GM12878 (cell line): ENCODE data around the gene TIMM17B. TPM values are rescaled to one million over a fixed set of nuclear protein-coding genes. Genes with fewer than 3 reads are reported as not detected.

Source experiments
- BCL11A ChIP-seq: IDR thresholded peaks from 2 replicates; pipeline ENCODE4 v1.6.1; 2011; ENCODE audit warnings: low read depth, low read length
- CREM ChIP-seq: IDR thresholded peaks from 2 replicates; pipeline ENCODE4 v1.6.1; 2014; ENCODE audit warnings: antibody characterized with exemption, low read depth
- DPF2 ChIP-seq: fragments of 450-650 bp; IDR thresholded peaks from 2 replicates; pipeline ENCODE4 v1.6.1; 2017; ENCODE audit warnings: mild to moderate bottlenecking
- EED ChIP-seq: sonication (generic); IDR thresholded peaks from 2 replicates; pipeline ENCODE4 v1.6.1; 2016; ENCODE audit warnings: antibody characterized with exemption, low read depth
- FOS ChIP-seq: IDR thresholded peaks from 3 replicates; pipeline ENCODE4 v1.6.1; 2011; ENCODE audit warnings: borderline replicate concordance; ENCODE audit not compliant: insufficient read length; ENCODE audit errors: extremely low read depth
- FOXK2 ChIP-seq: fragments of 450-650 bp; IDR thresholded peaks from 2 replicates; pipeline ENCODE4 v1.6.1; 2017; ENCODE audit warnings: mild to moderate bottlenecking, moderate library complexity
- IRF5 ChIP-seq: fragments of 450-650 bp; IDR thresholded peaks from 2 replicates; pipeline ENCODE4 v1.6.1; 2017; ENCODE audit warnings: borderline replicate concordance
- KLF5 ChIP-seq: fragments of 450-650 bp; IDR thresholded peaks from 2 replicates; pipeline ENCODE4 v1.6.1; 2014; ENCODE audit warnings: mild to moderate bottlenecking; ENCODE audit not compliant: partially characterized antibody
- LARP7 ChIP-seq: fragments of 450-650 bp; IDR thresholded peaks from 2 replicates; pipeline ENCODE4 v1.6.1; 2017; ENCODE audit warnings: mild to moderate bottlenecking
- NBN ChIP-seq: fragments of 450-650 bp; IDR thresholded peaks from 2 replicates; pipeline ENCODE4 v1.6.1; 2016
- NFIC ChIP-seq: IDR thresholded peaks from 2 replicates; pipeline ENCODE4 v1.6.1; 2012; ENCODE audit warnings: low read depth, mild to moderate bottlenecking, inconsistent platforms, low read length, moderate library complexity
- NFYA ChIP-seq: IDR thresholded peaks from 2 replicates; pipeline ENCODE4 v1.6.1; 2011; ENCODE audit warnings: low read depth, mild to moderate bottlenecking, low read length, improper control_type of control experiment, borderline replicate concordance
- NR2F1 ChIP-seq: fragments of 450-650 bp; conservative IDR thresholded peaks from 2 replicates; pipeline ENCODE4 v1.6.1; 2017; ENCODE audit warnings: mild to moderate bottlenecking
- PAX5 ChIP-seq: IDR thresholded peaks from 2 replicates; pipeline ENCODE4 v1.6.1; 2011; ENCODE audit warnings: low read depth, low read length, borderline replicate concordance
- PBX3 ChIP-seq: IDR thresholded peaks from 2 replicates; pipeline ENCODE4 v1.6.1; 2011; ENCODE audit warnings: mild to moderate bottlenecking, low read depth, low read length, moderate library complexity; ENCODE audit not compliant: insufficient replicate concordance
- POLR2A ChIP-seq: IDR thresholded peaks from 2 replicates; pipeline ENCODE4 v1.6.1; 2011; ENCODE audit warnings: low read depth, mild to moderate bottlenecking, low read length
- RAD51 ChIP-seq: fragments of 450-650 bp; IDR thresholded peaks from 2 replicates; pipeline ENCODE4 v1.6.1; 2016; ENCODE audit warnings: moderate library complexity, mild to moderate bottlenecking, inconsistent platforms
- RBBP5 ChIP-seq: fragments of 200-600 bp; sonication (generic); conservative IDR thresholded peaks from 2 replicates; pipeline ENCODE4 v1.6.1; 2016
- RELA ChIP-seq: fragments of 450-650 bp; IDR thresholded peaks from 2 replicates; pipeline ENCODE4 v1.8.0; 2014; ENCODE audit warnings: borderline replicate concordance; ENCODE audit not compliant: partially characterized antibody
- RUNX3 ChIP-seq: IDR thresholded peaks from 2 replicates; pipeline ENCODE4 v1.6.1; 2012; ENCODE audit warnings: low read length, inconsistent platforms
- SP1 ChIP-seq: IDR thresholded peaks from one replicate; pipeline ENCODE4 v1.6.1; 2011; ENCODE audit warnings: low read depth, low read length
- TCF7 ChIP-seq: IDR thresholded peaks from 2 replicates; pipeline ENCODE4 v1.6.1; 2014; ENCODE audit warnings: antibody characterized with exemption, borderline replicate concordance
- ZNF217 ChIP-seq: fragments of 450-650 bp; IDR thresholded peaks from 2 replicates; pipeline ENCODE4 v1.6.1; 2017; ENCODE audit warnings: antibody characterized with exemption, mild to moderate bottlenecking
- polyA plus RNA-seq, 11 experiments: library from polyadenylated mRNA; depleted of rRNA in 4 of 11; unstranded in 6 of 11; stranded (reverse) in 5 of 11; fragments of >200 nt; fragmentation: Nextera tagmentation in 4 of 11; fragmentation: Illumina TruSeq in 1 of 11; extraction: Ambion mirVana in 4 of 11; extraction: Trizol in 1 of 11; gene quantifications; 1 replicate in 1 of 11; 2 replicates in 10 of 11; pipeline versions ENCODE4 v1.2.1 to v1.2.3, GENCODE V29; 2011 to 2016; ENCODE audit warnings: inconsistent platforms in 2 of 11, missing spikeins in 2 of 11, low read depth in 1 of 11
- total RNA-seq, 4 experiments: library from RNA; depleted of rRNA in 3 of 4; stranded (reverse); fragments of >200 nt in 3 of 4; fragmentation: Illumina TruSeq in 1 of 4; extraction: Trizol in 1 of 4; gene quantifications; 2 replicates each; pipeline versions ENCODE4 v1.2.1 to v1.2.3, GENCODE V29; 2013 to 2021
- TF ChIP-seq, protein P1 (sequence below): fragments of 450-650 bp; IDR thresholded peaks from 2 replicates; pipeline ENCODE4 v1.6.1; 2017; ENCODE audit warnings: mild to moderate bottlenecking
- TF ChIP-seq, protein P2 (sequence below): fragments of 450-650 bp; IDR thresholded peaks from 2 replicates; pipeline ENCODE4 v1.6.1; 2016; ENCODE audit warnings: mild to moderate bottlenecking, moderate library complexity, borderline replicate concordance

The TIMM17B gene
- total and polyA plus RNA-seq, 10 of the 15 experiments (the other 5 are each of a cell fraction or from before 2014, with no cell fraction given), result 4.5 to 88.7 (median 47.5) TPM

GRCh38 chrX:48937054-48937907, 39.7 kb upstream of the TIMM17B start (continued):
- TF ChIP-seq LARP7 (0 out of 2 replicates have a peak, but pooled peaks have one; percentile 32), RAD51 (peak; percentile 91), BCL11A (peak; percentile 62), TCF7 (peak; percentile 50; the same call in 1 of the 2 replicates), IRF5 (no peak), NR2F1 (peak; percentile 77), PBX3 (no peak), NFIC (peak; percentile 92), FOS (no peak), FOXK2 (peak; percentile 93), DPF2 (peak; percentile 87), KLF5 (peak; percentile 91), POLR2A (peak; percentile 65), PAX5 (peak; percentile 90), NBN (peak; percentile 91), SP1 (peak; percentile 83), RBBP5 (no peak), EED (peak; percentile 88), RELA (peak; percentile 89), NFYA (no peak), RUNX3 (peak; percentile 99), ZNF217 (0 out of 2 replicates have a peak, but pooled peaks have one; percentile 43), CREM (peak; percentile 92)
- TF ChIP-seq, protein P1, sequence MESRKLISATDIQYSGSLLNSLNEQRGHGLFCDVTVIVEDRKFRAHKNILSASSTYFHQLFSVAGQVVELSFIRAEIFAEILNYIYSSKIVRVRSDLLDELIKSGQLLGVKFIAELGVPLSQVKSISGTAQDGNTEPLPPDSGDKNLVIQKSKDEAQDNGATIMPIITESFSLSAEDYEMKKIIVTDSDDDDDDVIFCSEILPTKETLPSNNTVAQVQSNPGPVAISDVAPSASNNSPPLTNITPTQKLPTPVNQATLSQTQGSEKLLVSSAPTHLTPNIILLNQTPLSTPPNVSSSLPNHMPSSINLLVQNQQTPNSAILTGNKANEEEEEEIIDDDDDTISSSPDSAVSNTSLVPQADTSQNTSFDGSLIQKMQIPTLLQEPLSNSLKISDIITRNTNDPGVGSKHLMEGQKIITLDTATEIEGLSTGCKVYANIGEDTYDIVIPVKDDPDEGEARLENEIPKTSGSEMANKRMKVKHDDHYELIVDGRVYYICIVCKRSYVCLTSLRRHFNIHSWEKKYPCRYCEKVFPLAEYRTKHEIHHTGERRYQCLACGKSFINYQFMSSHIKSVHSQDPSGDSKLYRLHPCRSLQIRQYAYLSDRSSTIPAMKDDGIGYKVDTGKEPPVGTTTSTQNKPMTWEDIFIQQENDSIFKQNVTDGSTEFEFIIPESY, result no peak
- TF ChIP-seq, protein P2, sequence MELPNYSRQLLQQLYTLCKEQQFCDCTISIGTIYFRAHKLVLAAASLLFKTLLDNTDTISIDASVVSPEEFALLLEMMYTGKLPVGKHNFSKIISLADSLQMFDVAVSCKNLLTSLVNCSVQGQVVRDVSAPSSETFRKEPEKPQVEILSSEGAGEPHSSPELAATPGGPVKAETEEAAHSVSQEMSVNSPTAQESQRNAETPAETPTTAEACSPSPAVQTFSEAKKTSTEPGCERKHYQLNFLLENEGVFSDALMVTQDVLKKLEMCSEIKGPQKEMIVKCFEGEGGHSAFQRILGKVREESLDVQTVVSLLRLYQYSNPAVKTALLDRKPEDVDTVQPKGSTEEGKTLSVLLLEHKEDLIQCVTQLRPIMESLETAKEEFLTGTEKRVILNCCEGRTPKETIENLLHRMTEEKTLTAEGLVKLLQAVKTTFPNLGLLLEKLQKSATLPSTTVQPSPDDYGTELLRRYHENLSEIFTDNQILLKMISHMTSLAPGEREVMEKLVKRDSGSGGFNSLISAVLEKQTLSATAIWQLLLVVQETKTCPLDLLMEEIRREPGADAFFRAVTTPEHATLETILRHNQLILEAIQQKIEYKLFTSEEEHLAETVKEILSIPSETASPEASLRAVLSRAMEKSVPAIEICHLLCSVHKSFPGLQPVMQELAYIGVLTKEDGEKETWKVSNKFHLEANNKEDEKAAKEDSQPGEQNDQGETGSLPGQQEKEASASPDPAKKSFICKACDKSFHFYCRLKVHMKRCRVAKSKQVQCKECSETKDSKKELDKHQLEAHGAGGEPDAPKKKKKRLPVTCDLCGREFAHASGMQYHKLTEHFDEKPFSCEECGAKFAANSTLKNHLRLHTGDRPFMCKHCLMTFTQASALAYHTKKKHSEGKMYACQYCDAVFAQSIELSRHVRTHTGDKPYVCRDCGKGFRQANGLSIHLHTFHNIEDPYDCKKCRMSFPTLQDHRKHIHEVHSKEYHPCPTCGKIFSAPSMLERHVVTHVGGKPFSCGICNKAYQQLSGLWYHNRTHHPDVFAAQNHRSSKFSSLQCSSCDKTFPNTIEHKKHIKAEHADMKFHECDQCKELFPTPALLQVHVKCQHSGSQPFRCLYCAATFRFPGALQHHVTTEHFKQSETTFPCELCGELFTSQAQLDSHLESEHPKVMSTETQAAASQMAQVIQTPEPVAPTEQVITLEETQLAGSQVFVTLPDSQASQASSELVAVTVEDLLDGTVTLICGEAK, result no peak
